GM23338 (cell line): ENCODE data around the gene CYP24A1. TPM values are rescaled to one million over a fixed set of nuclear protein-coding genes. Genes with fewer than 3 reads are reported as not detected.

Experiments used
- ATAC-seq: fragments of 200-7000 bp; cut with Tn5 transposase; 3 replicates; pipeline ENCODE4 v1.9.1; 2020
- DNase-seq: peaks from one replicate; pipeline ENCODE4 v3.0.0-alpha.2; 2015; ENCODE audit warnings: low spot score
- H2AFZ ChIP-seq: fragments of 200-600 bp; sonication (generic); 2 replicates; pipeline ENCODE4 v1.8.0; 2016; ENCODE audit warnings: antibody characterized with exemption, mild to moderate bottlenecking, moderate library complexity
- H3F3A ChIP-seq: fragments of 200-600 bp; sonication (generic); replicated peaks from 2 replicates; pipeline ENCODE4 v1.8.0; 2017; ENCODE audit warnings: antibody characterized with exemption, mixed run types, low read depth
- H3K27ac ChIP-seq: fragments of 200-600 bp; sonication (generic); 2 replicates; pipeline ENCODE4 v1.6.1; 2016; ENCODE audit warnings: low read depth
- H3K27me3 ChIP-seq: fragments of 200-600 bp; sonication (generic); 2 replicates; pipeline ENCODE4 v1.8.0; 2016; ENCODE audit warnings: mild to moderate bottlenecking, mixed run types, moderate library complexity; ENCODE audit not compliant: insufficient read depth
- H3K36me3 ChIP-seq: fragments of 200-600 bp; sonication (generic); 2 replicates; pipeline ENCODE4 v1.8.0; 2016; ENCODE audit warnings: mild to moderate bottlenecking; ENCODE audit not compliant: insufficient read depth
- H3K4me1 ChIP-seq: fragments of 200-600 bp; sonication (generic); 2 replicates; pipeline ENCODE4 v1.8.0; 2016; ENCODE audit warnings: mild to moderate bottlenecking, moderate library complexity; ENCODE audit not compliant: insufficient read depth
- H3K4me2 ChIP-seq: fragments of 200-600 bp; sonication (generic); 2 replicates; pipeline ENCODE4 v1.7.1; 2017; ENCODE audit warnings: mixed run types
- H3K4me3 ChIP-seq: fragments of 200-600 bp; sonication (generic); 2 replicates; pipeline ENCODE4 v1.6.1; 2016; ENCODE audit warnings: mixed run types
- H3K79me2 ChIP-seq: fragments of 200-600 bp; sonication (generic); replicated peaks from 2 replicates; pipeline ENCODE4 v1.8.0; 2017; ENCODE audit warnings: mild to moderate bottlenecking; ENCODE audit not compliant: insufficient read depth
- H3K9me2 ChIP-seq: fragments of 200-600 bp; sonication (generic); 2 replicates; pipeline ENCODE4 v1.8.0; 2017; ENCODE audit not compliant: insufficient read depth
- H4K20me1 ChIP-seq: fragments of 200-600 bp; sonication (generic); replicated peaks from 2 replicates; pipeline ENCODE4 v1.8.0; 2017; ENCODE audit warnings: mild to moderate bottlenecking; ENCODE audit not compliant: insufficient read depth
- H3K27ac Mint-ChIP-seq: 2 replicates; pipeline ENCODE4 v1.8.0; 2020; ENCODE audit warnings: inconsistent platforms, mild to moderate bottlenecking, moderate library complexity, mixed read lengths
- H3K27me3 Mint-ChIP-seq: 3 replicates; pipeline ENCODE4 v1.8.0; 2022; ENCODE audit warnings: low read depth, mild to moderate bottlenecking, moderate library complexity, mixed read lengths, inconsistent platforms; ENCODE audit not compliant: insufficient read depth, poor library complexity
- H3K36me3 Mint-ChIP-seq: 3 replicates; pipeline ENCODE4 v1.8.0; 2021; ENCODE audit warnings: low read depth, mild to moderate bottlenecking, inconsistent platforms, moderate library complexity, mixed read lengths
- H3K4me1 Mint-ChIP-seq: 3 replicates; pipeline ENCODE4 v1.8.0; 2020; ENCODE audit warnings: mild to moderate bottlenecking, inconsistent platforms, mixed read lengths
- H3K4me3 Mint-ChIP-seq: 3 replicates; pipeline ENCODE4 v1.8.0; 2021; ENCODE audit warnings: moderate library complexity, mild to moderate bottlenecking, inconsistent platforms, mixed read lengths
- H3K9me3 Mint-ChIP-seq: 3 replicates; pipeline ENCODE4 v1.8.0; 2020; ENCODE audit warnings: moderate library complexity, mild to moderate bottlenecking, inconsistent platforms, mixed read lengths
- EZH2 ChIP-seq: fragments of 200-600 bp; sonication (generic); IDR thresholded peaks from one replicate; pipeline ENCODE4 v1.8.0; 2017; ENCODE audit warnings: antibody characterized with exemption, mild to moderate bottlenecking, low read depth; ENCODE audit not compliant: unreplicated experiment
- POLR2AphosphoS5 ChIP-seq: IDR thresholded peaks from 2 replicates; pipeline ENCODE4 v1.6.1; 2016; ENCODE audit warnings: antibody characterized with exemption, low read depth
- polyA plus RNA-seq: library from polyadenylated mRNA; unstranded; fragments of >200 nt; fragmentation: Nextera tagmentation; extraction: Ambion mirVana; gene quantifications from 2 replicates; pipeline ENCODE4 v1.2.1, GENCODE V29; 2016
- total RNA-seq: library from RNA; depleted of rRNA; stranded (reverse); fragments of >200 nt; shearing (Covaris generic); gene quantifications from 2 replicates; pipeline ENCODE4 v1.2.3, GENCODE V29; 2014
- TF ChIP-seq, protein P1 (sequence below), 2 experiments: fragments of 200-600 bp in 1 of 2; sonication (generic) in 1 of 2; conservative IDR thresholded peaks; 2 replicates each; pipeline versions ENCODE4 v1.5.1 to v1.6.1; 2016 to 2017; ENCODE audit warnings: antibody characterized with exemption in 2 of 2, low read depth in 2 of 2, mild to moderate bottlenecking in 2 of 2, moderate library complexity in 1 of 2
- TF ChIP-seq, protein P2 (sequence below): IDR thresholded peaks from one replicate; pipeline ENCODE4 v1.6.1; 2018; ENCODE audit warnings: antibody characterized with exemption; ENCODE audit not compliant: unreplicated experiment

CYP24A1 gene
- total and polyA plus RNA-seq, 2 experiments from 2014 or later = 0.10 TPM; not detected in 1

DNA sequence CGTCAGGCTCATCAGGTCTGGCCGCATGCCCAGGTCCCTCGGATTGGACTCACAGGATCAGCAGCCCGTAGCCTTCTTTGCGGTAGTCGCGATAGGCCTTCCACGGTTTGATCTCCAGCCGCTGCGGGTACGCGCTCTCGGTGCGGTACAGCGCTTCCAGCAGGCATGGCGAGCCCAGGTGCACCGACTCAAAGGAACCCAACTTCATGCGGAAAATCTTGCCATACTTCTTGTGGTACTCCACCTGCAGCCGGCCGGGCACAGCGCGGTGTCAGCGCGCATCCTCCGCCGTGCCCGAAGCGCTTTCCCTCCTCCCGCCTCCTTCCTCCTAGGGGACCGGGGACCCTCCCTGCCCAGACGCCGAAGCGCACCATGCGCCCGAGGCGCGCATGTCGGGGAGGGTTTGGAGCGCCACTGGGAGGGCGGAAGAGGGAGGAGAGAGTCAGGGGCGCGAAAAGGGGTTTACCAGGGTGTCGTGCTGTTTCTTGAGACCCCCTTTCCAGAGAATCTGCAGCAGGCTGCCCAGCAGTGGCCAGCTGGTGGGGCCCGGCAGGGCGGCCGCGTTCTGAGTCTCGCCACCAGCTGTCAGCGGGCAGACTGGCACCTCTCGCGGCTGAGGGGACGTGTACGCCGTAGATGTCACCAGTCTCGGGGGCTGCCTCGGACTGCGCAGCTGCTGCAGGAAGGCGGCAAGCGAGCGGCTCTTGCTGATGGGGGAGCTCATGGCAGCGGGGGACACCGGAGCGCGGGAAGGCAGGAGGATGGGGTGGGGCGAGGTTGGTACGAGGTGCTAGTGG lies 732 bp downstream of the CYP24A1 start:
- Histone ChIP-seq H3K36me3 (no peaks in the 10 kb centered on the region), H3K79me2 (no peaks in the 10 kb centered on the region), H3K4me2 (peak overlapping the region; percentile 95), H4K20me1 (no peaks in the 10 kb centered on the region), H3K4me3 (peak overlapping the region; percentile 54), H3F3A (no peaks in the 10 kb centered on the region), H3K27ac (no peak overlapping the region), H3K27me3 (peaks cover 71% of the 10 kb centered on the region), H3K4me1 (peaks cover 16% of the 10 kb centered on the region), H3K9me2 (no peaks in the 10 kb centered on the region), H2AFZ (peak overlapping the region; percentile 97)
- DNase-seq (peak; percentile 77), ATAC-seq (peak; percentile 70)
- TF ChIP-seq, protein P1, sequence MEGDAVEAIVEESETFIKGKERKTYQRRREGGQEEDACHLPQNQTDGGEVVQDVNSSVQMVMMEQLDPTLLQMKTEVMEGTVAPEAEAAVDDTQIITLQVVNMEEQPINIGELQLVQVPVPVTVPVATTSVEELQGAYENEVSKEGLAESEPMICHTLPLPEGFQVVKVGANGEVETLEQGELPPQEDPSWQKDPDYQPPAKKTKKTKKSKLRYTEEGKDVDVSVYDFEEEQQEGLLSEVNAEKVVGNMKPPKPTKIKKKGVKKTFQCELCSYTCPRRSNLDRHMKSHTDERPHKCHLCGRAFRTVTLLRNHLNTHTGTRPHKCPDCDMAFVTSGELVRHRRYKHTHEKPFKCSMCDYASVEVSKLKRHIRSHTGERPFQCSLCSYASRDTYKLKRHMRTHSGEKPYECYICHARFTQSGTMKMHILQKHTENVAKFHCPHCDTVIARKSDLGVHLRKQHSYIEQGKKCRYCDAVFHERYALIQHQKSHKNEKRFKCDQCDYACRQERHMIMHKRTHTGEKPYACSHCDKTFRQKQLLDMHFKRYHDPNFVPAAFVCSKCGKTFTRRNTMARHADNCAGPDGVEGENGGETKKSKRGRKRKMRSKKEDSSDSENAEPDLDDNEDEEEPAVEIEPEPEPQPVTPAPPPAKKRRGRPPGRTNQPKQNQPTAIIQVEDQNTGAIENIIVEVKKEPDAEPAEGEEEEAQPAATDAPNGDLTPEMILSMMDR (conservative IDR thresholded peaks at IDR 0.05; ENCODE audit: low read depth in 2 of 2) = no peak
- TF ChIP-seq EZH2 = peak; percentile 53
- peak overlapping the region; percentile 70 for H3K4me3 Mint-ChIP-seq
- H3K36me3 Mint-ChIP-seq = no peaks in the 10 kb centered on the region
- no peak overlapping the region for H3K27ac Mint-ChIP-seq
- H3K9me3 Mint-ChIP-seq = peaks cover 3% of the 10 kb centered on the region; the same call in 1 of the 3 replicates
- peaks cover 60% of the 10 kb centered on the region for H3K27me3 Mint-ChIP-seq
- peaks cover 17% of the 10 kb centered on the region for H3K4me1 Mint-ChIP-seq

DNA sequence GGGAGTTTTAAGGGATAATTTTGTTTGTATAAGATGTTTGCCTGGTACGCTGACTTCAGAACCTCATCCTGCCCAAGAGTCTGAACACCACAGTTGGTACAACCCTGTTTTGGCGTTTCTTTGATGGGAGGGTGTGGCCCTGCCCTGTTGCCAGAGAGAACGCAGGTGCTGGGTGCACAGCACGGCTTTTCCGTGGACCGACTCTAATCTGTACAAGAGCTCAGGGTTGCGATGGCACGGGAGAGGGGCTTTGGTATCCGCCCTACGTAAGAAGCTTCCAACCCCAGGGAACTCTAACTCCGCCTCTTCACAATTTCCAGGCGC lies 1.3 kb downstream of the CYP24A1 start:
- Histone ChIP-seq H3K4me2 (peak overlapping the region; percentile 95), H3K79me2 (no peaks in the 10 kb centered on the region), H3K27me3 (peaks cover 71% of the 10 kb centered on the region), H3K4me3 (peak overlapping the region; percentile 54), H2AFZ (peak overlapping the region; percentile 97), H3K27ac (no peak overlapping the region), H3K4me1 (peaks cover 16% of the 10 kb centered on the region), H4K20me1 (no peaks in the 10 kb centered on the region), H3K36me3 (no peaks in the 10 kb centered on the region), H3F3A (no peaks in the 10 kb centered on the region), H3K9me2 (no peaks in the 10 kb centered on the region)
- peaks cover 3% of the 10 kb centered on the region; the same call in 1 of the 3 replicates for H3K9me3 Mint-ChIP-seq
- no peak overlapping the region for H3K27ac Mint-ChIP-seq
- H3K4me1 Mint-ChIP-seq = peaks cover 17% of the 10 kb centered on the region
- DNase-seq (no peak), ATAC-seq (no peak)
- H3K4me3 Mint-ChIP-seq = peak overlapping the region; percentile 70
- TF ChIP-seq, protein P2, sequence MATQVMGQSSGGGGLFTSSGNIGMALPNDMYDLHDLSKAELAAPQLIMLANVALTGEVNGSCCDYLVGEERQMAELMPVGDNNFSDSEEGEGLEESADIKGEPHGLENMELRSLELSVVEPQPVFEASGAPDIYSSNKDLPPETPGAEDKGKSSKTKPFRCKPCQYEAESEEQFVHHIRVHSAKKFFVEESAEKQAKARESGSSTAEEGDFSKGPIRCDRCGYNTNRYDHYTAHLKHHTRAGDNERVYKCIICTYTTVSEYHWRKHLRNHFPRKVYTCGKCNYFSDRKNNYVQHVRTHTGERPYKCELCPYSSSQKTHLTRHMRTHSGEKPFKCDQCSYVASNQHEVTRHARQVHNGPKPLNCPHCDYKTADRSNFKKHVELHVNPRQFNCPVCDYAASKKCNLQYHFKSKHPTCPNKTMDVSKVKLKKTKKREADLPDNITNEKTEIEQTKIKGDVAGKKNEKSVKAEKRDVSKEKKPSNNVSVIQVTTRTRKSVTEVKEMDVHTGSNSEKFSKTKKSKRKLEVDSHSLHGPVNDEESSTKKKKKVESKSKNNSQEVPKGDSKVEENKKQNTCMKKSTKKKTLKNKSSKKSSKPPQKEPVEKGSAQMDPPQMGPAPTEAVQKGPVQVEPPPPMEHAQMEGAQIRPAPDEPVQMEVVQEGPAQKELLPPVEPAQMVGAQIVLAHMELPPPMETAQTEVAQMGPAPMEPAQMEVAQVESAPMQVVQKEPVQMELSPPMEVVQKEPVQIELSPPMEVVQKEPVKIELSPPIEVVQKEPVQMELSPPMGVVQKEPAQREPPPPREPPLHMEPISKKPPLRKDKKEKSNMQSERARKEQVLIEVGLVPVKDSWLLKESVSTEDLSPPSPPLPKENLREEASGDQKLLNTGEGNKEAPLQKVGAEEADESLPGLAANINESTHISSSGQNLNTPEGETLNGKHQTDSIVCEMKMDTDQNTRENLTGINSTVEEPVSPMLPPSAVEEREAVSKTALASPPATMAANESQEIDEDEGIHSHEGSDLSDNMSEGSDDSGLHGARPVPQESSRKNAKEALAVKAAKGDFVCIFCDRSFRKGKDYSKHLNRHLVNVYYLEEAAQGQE = no peak
- TF ChIP-seq POLR2AphosphoS5 (no peak), EZH2 (peak; percentile 21)
- H3K27me3 Mint-ChIP-seq = peaks cover 61% of the 10 kb centered on the region
- no peaks in the 10 kb centered on the region for H3K36me3 Mint-ChIP-seq
